GM21528 (cell line): Measurements from ENCODE around the gene ST6GAL1.

Experiments
- ATAC-seq: cut with Tn5 transposase; IDR thresholded peaks from one replicate; pipeline ENCODE4 v1.9.1; 2021; ENCODE audit warnings: mild to moderate bottlenecking, moderate library complexity; ENCODE audit not compliant: unreplicated experiment, low FRiP score

The ST6GAL1 gene

GRCh38 chr3:186915806-186916796 lies 14.2 kb upstream of the ST6GAL1 start:
- ATAC-seq: no peak

- no peak for ATAC-seq
Measured at GRCh38 chr3:186917512-186918312, 12.6 kb upstream of the ST6GAL1 start.

GRCh38 chr3:186920301-186920700 lies 10.0 kb upstream of the ST6GAL1 start:
- no peak for ATAC-seq

- ATAC-seq: no peak
Measured at GRCh38 chr3:186920796-186921195, 9.5 kb upstream of the ST6GAL1 start.

GRCh38 chr3:186921578-186921977 lies 8.7 kb upstream of the ST6GAL1 start:
- ATAC-seq: no peak

- ATAC-seq: no peak
Measured at GRCh38 chr3:186922224-186922623, 8.1 kb upstream of the ST6GAL1 start.

GRCh38 chr3:186922790-186923189 lies 7.5 kb upstream of the ST6GAL1 start:
- ATAC-seq: no peak

GRCh38 chr3:186923241-186923640 lies 7.1 kb upstream of the ST6GAL1 start:
- ATAC-seq: no peak

- no peak for ATAC-seq
Measured at GRCh38 chr3:186925826-186926225, 4.5 kb upstream of the ST6GAL1 start.

- ATAC-seq: no peak
Measured at GRCh38 chr3:186929186-186929585, 1.1 kb upstream of the ST6GAL1 start.

- no peak for ATAC-seq
Measured at GRCh38 chr3:186929685-186930084, 641 bp upstream of the ST6GAL1 start.

GRCh38 chr3:186930641-186931531 lies 560 bp downstream of the ST6GAL1 start:
- peak; percentile 81 for ATAC-seq

- peak; percentile 37 for ATAC-seq
Measured at GRCh38 chr3:186931532-186932280, 1.4 kb downstream of the ST6GAL1 start.

- no peak for ATAC-seq
Measured at GRCh38 chr3:186932281-186933181, 2.2 kb downstream of the ST6GAL1 start.

GRCh38 chr3:186933816-186934215 lies 3.5 kb downstream of the ST6GAL1 start:
- no peak for ATAC-seq

- no peak for ATAC-seq
Measured at GRCh38 chr3:186935133-186935532, 4.8 kb downstream of the ST6GAL1 start.

GRCh38 chr3:186937017-186937875 lies 6.9 kb downstream of the ST6GAL1 start:
- ATAC-seq: no peak

GRCh38 chr3:186938716-186939115 lies 8.4 kb downstream of the ST6GAL1 start:
- ATAC-seq: no peak
